GM21737 (cell line): ENCODE measurements around the gene TPBG.
"Not testable (repeated sequence)": the region's sequence is repeated elsewhere in the genome, so short reads cannot be mapped to it uniquely, and the experiment has no call there.

ENCODE experiments used
- ATAC-seq: cut with Tn5 transposase; IDR thresholded peaks from one replicate; pipeline ENCODE4 v1.9.1; 2021; ENCODE audit warnings: mild to moderate bottlenecking, moderate library complexity; ENCODE audit not compliant: unreplicated experiment

TPBG gene

GRCh38 chr6:82374516-82374915, 10.9 kb downstream of the TPBG start:
- ATAC-seq = no peak

DNA sequence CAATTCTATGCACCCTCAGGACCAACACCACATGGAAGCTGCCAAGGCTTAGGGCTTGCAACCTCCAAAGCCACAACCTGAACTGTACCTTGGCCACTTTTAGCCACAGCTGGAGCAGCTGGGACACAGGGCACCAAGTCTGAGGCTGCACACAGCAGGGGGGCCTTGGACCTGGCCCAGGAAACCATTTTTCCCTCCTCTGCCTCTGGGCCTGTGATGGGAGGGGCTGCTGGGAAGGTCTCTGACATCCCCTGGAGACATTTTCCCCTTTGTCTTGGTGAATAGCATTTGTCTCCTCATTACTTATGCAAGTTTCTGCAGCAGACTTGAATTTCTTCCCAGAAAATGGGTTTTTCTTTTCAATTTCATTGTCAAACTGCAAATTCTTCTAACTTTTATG, 13.0 kb downstream of the TPBG start:
- no peak for ATAC-seq

DNA sequence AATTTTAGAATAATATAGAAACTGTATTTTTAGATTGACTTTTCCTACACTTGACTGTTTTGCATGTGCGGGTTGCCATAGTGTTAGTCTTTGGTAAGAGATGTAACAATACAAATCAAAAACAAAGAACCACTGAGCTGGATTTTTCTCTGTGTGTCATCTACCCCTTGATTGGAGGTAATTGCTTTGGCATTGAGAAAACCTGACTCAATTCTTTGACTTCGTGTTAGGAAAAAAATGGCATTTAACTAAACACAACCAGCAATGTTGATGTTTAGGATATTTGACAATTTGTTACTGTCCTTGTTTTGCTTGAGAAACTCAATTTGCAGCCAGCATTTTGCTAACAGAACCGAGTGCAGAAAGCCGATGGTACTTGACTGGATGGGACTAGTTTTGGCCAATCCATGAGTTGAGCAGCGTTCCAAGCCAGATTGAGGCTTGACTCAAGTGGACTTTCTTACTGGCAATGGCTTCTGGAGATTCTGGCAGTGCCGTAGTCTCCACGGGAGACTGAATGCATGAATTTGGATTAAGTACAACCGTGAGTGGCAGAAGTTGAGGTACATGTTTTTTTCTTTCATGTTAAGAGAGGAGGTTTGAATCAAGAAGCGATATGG, 17.1 kb downstream of the TPBG start:
- ATAC-seq = no peak

GRCh38 chr6:82381278-82381677, 17.7 kb downstream of the TPBG start:
- ATAC-seq = peak; percentile 67

GRCh38 chr6:82385102-82385501, 21.5 kb downstream of the TPBG start:
- no peak for ATAC-seq

- ATAC-seq = no peak
Observed at GRCh38 chr6:82385546-82385945, 21.9 kb downstream of the TPBG start.

- no peak for ATAC-seq
Observed at GRCh38 chr6:82385961-82386360, 22.3 kb downstream of the TPBG start.

DNA sequence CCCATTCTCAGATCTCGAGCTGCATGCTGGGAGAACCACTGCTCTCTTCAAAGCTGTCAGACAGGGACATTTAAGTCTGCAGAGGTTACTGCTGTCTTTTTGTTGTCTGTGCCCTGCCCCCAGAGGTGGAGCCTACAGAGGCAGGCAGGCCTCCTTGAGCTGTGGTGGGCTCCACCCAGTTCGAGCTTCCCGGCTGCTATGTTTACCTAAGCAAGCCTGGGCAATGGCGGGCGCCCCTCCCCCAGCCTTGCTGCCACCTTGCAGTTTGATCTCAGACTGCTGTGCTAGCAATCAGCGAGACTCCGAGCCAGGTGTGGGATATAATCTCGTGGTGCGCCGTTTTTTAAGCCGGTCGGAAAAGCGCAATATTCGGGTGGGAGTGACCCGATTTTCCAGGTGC, 31.2 kb downstream of the TPBG start:
- not testable (repeated sequence) for ATAC-seq

GRCh38 chr6:82396964-82397751, 33.5 kb downstream of the TPBG start:
- ATAC-seq = no peak

- ATAC-seq = no peak
Observed at GRCh38 chr6:82397962-82398692, 34.5 kb downstream of the TPBG start.

- ATAC-seq = peak; percentile 57
Observed at GRCh38 chr6:82408952-82409431, 45.4 kb downstream of the TPBG start.

DNA sequence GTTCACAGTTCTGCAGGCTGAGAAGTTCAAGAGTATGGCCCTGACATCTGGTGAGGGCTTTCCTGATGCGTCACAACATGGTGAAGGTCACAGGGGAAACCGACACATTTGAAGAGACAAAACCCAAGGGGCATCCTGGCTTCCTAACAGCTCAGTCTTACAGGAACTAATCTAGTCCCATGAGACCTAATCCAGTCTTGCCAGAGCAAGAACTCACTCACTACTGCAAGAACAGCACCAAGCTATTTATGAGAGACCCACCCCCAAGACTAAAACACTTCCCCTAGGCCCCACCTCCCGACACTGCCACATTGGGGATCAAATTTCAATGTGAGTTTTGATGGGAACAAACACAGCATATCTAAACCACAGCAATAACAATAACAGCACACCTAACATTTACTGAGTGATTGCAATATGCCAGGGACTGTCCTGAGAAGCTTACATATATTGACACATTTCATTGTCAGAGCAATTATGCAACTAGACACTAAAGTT, 46.6 kb downstream of the TPBG start:
- ATAC-seq = no peak

GRCh38 chr6:82413868-82414267, 50.3 kb downstream of the TPBG start:
- ATAC-seq = no peak

GRCh38 chr6:82415820-82416219, 52.2 kb downstream of the TPBG start:
- ATAC-seq = no peak

GRCh38 chr6:82416346-82416745, 52.7 kb downstream of the TPBG start:
- ATAC-seq = no peak
